GM12873 (cell line): ENCODE data around the gene CUX1.

Experiments used
- CTCF ChIP-seq: IDR thresholded peaks from 2 replicates; pipeline ENCODE4 v1.5.1; 2012; ENCODE audit warnings: low read depth, mild to moderate bottlenecking, moderate library complexity, low read length, control low read depth; ENCODE audit not compliant: insufficient read depth; ENCODE audit errors: missing control alignments

CUX1 gene

GRCh38 chr7:101951757-101952156 lies 134.3 kb downstream of the CUX1 start:
- TF ChIP-seq CTCF = no peak

GRCh38 chr7:101952355-101953247 lies 135.2 kb downstream of the CUX1 start:
- no peak for TF ChIP-seq CTCF

- no peak for TF ChIP-seq CTCF
Measured at GRCh38 chr7:101953248-101953819, 135.9 kb downstream of the CUX1 start.

GRCh38 chr7:101954499-101954898 lies 137.1 kb downstream of the CUX1 start:
- TF ChIP-seq CTCF = no peak

GRCh38 chr7:101956130-101956529 lies 138.7 kb downstream of the CUX1 start:
- no peak for TF ChIP-seq CTCF

- TF ChIP-seq CTCF = no peak
Measured at GRCh38 chr7:101957744-101958525, 140.5 kb downstream of the CUX1 start.

GRCh38 chr7:101959342-101959741 lies 141.9 kb downstream of the CUX1 start:
- TF ChIP-seq CTCF = no peak
